ENCODE data around the gene SBF1.

Gene SBF1, protein sequence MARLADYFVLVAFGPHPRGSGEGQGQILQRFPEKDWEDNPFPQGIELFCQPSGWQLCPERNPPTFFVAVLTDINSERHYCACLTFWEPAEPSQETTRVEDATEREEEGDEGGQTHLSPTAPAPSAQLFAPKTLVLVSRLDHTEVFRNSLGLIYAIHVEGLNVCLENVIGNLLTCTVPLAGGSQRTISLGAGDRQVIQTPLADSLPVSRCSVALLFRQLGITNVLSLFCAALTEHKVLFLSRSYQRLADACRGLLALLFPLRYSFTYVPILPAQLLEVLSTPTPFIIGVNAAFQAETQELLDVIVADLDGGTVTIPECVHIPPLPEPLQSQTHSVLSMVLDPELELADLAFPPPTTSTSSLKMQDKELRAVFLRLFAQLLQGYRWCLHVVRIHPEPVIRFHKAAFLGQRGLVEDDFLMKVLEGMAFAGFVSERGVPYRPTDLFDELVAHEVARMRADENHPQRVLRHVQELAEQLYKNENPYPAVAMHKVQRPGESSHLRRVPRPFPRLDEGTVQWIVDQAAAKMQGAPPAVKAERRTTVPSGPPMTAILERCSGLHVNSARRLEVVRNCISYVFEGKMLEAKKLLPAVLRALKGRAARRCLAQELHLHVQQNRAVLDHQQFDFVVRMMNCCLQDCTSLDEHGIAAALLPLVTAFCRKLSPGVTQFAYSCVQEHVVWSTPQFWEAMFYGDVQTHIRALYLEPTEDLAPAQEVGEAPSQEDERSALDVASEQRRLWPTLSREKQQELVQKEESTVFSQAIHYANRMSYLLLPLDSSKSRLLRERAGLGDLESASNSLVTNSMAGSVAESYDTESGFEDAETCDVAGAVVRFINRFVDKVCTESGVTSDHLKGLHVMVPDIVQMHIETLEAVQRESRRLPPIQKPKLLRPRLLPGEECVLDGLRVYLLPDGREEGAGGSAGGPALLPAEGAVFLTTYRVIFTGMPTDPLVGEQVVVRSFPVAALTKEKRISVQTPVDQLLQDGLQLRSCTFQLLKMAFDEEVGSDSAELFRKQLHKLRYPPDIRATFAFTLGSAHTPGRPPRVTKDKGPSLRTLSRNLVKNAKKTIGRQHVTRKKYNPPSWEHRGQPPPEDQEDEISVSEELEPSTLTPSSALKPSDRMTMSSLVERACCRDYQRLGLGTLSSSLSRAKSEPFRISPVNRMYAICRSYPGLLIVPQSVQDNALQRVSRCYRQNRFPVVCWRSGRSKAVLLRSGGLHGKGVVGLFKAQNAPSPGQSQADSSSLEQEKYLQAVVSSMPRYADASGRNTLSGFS (N-terminal part only)

DNA sequence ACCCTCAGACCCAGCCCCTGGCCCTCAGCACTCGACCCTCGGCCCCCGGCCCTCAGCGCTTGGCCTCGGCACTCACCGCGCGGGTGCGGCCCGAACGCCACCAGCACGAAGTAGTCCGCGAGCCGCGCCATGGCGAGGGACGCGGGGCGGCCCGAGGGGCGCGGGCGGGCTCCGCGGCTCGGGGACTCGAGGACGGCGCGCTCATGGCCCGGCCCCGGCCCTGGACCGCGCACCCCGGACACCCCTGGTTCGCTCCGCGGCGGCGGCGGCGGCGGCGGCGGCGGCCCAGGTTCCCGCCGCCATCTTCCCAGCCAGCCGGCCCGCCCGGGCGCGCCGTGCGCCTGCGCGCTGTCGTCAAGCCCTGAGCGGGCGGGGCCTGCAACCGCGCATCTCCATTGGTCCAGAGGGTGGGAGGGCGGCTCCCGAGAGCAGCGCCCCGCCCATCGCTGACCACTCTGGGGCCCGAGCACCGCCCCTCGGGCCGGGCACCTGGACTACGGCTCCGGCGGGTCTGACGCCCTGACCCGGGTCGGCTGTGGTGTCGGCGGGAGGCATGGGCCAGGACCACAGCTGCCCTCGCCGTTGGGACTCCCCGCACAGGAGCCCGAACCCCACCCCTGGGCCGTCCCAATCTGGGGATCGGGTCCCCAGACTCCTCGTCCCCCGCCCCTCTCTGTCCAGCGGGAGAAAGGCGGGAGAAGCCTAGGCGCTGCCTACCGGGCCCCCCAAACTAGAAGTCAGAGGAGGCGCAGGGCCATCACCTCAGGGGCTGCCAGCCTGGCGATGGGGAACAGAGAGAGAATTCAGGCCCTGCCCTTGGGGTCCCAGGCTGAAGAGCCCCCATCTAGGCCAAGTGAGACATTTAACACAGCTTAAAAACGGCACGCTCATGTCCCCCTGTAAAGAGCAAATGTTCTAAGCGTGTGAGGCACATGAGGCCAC is at the start of gene SBF1:
Gene SBF1 (minus strand): TSS at position 326 of the 942 bp plus-strand sequence. CDS start 195 bp downstream, at position 131.
- peak; percentile 94 for ATAC-seq
- TF ChIP-seq RARB (CRISPR knock-in tag; IDR thresholded peaks at IDR 0.05) (no peak), TOX (CRISPR knock-in tag; IDR thresholded peaks at IDR 0.05; ENCODE audit: borderline replicate concordance) (no peak), ZNF8 (CRISPR knock-in tag; IDR thresholded peaks at IDR 0.05) (no peak), ZNF70 (CRISPR knock-in tag; IDR thresholded peaks at IDR 0.05) (no peak), CSDC2 (CRISPR knock-in tag; IDR thresholded peaks at IDR 0.05) (no peak), ZNF565 (CRISPR knock-in tag; conservative IDR thresholded peaks at IDR 0.05; ENCODE audit: low read depth) (no peak), ISL1 (CRISPR knock-in tag; IDR thresholded peaks at IDR 0.05) (no peak)
- TF ChIP-seq, protein P1, sequence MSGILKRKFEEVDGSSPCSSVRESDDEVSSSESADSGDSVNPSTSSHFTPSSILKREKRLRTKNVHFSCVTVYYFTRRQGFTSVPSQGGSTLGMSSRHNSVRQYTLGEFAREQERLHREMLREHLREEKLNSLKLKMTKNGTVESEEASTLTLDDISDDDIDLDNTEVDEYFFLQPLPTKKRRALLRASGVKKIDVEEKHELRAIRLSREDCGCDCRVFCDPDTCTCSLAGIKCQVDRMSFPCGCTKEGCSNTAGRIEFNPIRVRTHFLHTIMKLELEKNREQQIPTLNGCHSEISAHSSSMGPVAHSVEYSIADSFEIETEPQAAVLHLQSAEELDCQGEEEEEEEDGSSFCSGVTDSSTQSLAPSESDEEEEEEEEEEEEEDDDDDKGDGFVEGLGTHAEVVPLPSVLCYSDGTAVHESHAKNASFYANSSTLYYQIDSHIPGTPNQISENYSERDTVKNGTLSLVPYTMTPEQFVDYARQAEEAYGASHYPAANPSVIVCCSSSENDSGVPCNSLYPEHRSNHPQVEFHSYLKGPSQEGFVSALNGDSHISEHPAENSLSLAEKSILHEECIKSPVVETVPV (CRISPR knock-in tag; IDR thresholded peaks at IDR 0.05) = no peak
- TF ChIP-seq, protein P2, sequence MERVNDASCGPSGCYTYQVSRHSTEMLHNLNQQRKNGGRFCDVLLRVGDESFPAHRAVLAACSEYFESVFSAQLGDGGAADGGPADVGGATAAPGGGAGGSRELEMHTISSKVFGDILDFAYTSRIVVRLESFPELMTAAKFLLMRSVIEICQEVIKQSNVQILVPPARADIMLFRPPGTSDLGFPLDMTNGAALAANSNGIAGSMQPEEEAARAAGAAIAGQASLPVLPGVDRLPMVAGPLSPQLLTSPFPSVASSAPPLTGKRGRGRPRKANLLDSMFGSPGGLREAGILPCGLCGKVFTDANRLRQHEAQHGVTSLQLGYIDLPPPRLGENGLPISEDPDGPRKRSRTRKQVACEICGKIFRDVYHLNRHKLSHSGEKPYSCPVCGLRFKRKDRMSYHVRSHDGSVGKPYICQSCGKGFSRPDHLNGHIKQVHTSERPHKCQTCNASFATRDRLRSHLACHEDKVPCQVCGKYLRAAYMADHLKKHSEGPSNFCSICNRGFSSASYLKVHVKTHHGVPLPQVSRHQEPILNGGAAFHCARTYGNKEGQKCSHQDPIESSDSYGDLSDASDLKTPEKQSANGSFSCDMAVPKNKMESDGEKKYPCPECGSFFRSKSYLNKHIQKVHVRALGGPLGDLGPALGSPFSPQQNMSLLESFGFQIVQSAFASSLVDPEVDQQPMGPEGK (CRISPR knock-in tag; IDR thresholded peaks at IDR 0.05; ENCODE audit: borderline replicate concordance) = no peak
- TF ChIP-seq, protein P3, sequence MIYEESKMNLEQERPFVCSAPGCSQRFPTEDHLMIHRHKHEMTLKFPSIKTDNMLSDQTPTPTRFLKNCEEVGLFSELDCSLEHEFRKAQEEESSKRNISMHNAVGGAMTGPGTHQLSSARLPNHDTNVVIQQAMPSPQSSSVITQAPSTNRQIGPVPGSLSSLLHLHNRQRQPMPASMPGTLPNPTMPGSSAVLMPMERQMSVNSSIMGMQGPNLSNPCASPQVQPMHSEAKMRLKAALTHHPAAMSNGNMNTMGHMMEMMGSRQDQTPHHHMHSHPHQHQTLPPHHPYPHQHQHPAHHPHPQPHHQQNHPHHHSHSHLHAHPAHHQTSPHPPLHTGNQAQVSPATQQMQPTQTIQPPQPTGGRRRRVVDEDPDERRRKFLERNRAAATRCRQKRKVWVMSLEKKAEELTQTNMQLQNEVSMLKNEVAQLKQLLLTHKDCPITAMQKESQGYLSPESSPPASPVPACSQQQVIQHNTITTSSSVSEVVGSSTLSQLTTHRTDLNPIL (CRISPR knock-in tag; IDR thresholded peaks at IDR 0.05; ENCODE audit: low read depth) = no peak

DNA sequence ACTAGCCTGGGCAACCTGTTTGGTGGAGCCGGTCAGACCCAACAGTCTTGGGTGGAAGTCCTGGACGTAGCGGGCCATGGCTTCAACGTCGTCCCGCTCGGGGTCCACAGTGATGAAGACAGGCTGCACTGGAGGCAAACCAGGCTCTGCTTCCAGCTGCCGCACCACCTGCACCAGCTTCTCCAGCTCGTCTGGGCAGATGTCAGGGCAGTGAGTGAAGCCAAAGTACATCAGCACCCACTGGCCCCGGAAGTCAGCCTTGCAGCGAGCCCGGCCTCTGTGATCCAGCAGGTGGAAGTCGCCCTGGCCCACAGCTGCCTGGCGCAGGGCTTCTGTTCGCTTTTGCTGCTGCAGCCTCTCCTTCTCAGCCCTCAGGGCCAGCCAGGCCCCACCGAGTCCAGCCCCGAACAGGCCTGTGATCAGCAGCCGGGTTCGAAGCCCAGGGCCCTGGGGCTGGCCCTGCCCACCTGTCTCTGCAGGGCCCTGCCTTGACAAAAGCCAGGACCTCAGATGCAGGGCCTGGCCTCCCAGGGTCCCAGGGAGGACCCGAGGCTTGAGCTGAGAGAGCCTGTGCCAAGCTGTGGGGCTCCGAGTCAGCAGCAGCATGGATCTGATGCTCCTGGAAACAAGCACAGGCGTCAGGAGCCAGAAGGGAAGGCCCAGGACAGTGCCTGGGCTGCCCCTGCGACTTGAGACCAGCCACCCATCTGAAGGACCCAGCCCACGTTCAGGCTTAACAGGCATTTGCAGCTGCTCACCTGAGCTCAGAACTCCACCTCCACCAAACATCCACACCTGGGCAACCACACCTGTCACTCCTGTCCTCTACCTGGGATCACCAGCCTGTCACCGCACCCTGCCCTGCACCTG is 49.2 kb upstream of the SBF1 start:
- no peak for ATAC-seq

More for the DNA sequence above, 49.2 kb upstream of the SBF1 start:
- TF ChIP-seq, protein P1 (CRISPR knock-in tag; IDR thresholded peaks at IDR 0.05) = no peak
- no peak for TF ChIP-seq CSDC2 (CRISPR knock-in tag; IDR thresholded peaks at IDR 0.05)
- TF ChIP-seq ZFP3 (CRISPR knock-in tag; IDR thresholded peaks at IDR 0.05) = no peak
- TF ChIP-seq TCF4 (CRISPR knock-in tag; IDR thresholded peaks at IDR 0.05; ENCODE audit: borderline replicate concordance) = no peak
- TF ChIP-seq ZNF70 (CRISPR knock-in tag; IDR thresholded peaks at IDR 0.05) = no peak
- TF ChIP-seq, protein P2 (CRISPR knock-in tag; IDR thresholded peaks at IDR 0.05; ENCODE audit: borderline replicate concordance) = no peak
- TF ChIP-seq ZNF565 (CRISPR knock-in tag; conservative IDR thresholded peaks at IDR 0.05; ENCODE audit: low read depth) = no peak
- no peak for TF ChIP-seq GLIS3 (CRISPR knock-in tag; IDR thresholded peaks at IDR 0.05)
- no peak for TF ChIP-seq ESRRG (CRISPR knock-in tag; IDR thresholded peaks at IDR 0.05)
- TF ChIP-seq, protein P3 (CRISPR knock-in tag; IDR thresholded peaks at IDR 0.05; ENCODE audit: low read depth) = no peak
- TF ChIP-seq SNAI2 (CRISPR knock-in tag; IDR thresholded peaks at IDR 0.05) = no peak
- TF ChIP-seq, protein P4, sequence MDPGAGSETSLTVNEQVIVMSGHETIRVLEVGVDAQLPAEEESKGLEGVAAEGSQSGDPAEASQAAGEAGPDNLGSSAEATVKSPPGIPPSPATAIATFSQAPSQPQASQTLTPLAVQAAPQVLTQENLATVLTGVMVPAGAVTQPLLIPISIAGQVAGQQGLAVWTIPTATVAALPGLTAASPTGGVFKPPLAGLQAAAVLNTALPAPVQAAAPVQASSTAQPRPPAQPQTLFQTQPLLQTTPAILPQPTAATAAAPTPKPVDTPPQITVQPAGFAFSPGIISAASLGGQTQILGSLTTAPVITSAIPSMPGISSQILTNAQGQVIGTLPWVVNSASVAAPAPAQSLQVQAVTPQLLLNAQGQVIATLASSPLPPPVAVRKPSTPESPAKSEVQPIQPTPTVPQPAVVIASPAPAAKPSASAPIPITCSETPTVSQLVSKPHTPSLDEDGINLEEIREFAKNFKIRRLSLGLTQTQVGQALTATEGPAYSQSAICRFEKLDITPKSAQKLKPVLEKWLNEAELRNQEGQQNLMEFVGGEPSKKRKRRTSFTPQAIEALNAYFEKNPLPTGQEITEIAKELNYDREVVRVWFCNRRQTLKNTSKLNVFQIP (CRISPR knock-in tag; IDR thresholded peaks at IDR 0.05; ENCODE audit: borderline replicate concordance, low read depth) = no peak
- no peak for TF ChIP-seq ZFP30 (CRISPR knock-in tag; IDR thresholded peaks at IDR 0.05)
- TF ChIP-seq ISL1 (CRISPR knock-in tag; IDR thresholded peaks at IDR 0.05) = no peak
- no peak for TF ChIP-seq RARB (CRISPR knock-in tag; IDR thresholded peaks at IDR 0.05)

Measured in SK-N-SH treated with all-trans-retinoic acid at 6 μM for 48 hours (cell line).